ENCODE data around the gene NRXN3. TPM values are rescaled to one million over a fixed set of nuclear protein-coding genes. Genes with fewer than 3 reads are reported as not detected.

The NRXN3 gene
- total RNA-seq, 1 donor: 2.5 TPM

DNA sequence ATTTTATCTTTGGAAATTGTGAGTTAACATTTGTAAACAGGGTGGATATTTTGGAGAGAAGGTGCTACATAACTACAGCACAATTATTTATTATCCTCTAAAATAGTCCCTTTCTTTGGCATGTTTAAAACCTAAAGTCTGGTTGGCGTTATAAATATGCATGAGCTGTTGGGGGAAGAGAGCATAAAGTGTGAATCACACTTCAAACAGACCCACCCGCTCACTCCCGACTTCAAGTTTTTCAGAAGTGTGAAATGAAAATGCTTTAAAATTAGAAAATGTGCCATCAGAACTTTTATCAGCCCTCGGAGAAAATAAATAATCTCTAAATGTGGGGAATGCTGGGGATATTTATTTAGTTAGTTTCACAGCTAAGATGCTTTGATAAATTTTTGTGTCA is 1006.9 kb downstream of the NRXN3 start:
- Histone ChIP-seq H3K27me3 (ENCODE audit: insufficient read depth, low read length) (no peaks in the 10 kb centered on the region), H3K79me2 (ENCODE audit: insufficient read depth, low read length) (no peaks in the 10 kb centered on the region), H3K4me1 (ENCODE audit: insufficient read depth, low read length) (no peaks in the 10 kb centered on the region), H3K27ac (ENCODE audit: low read depth, low read length) (no peak overlapping the region), H4K20me1 (ENCODE audit: insufficient read depth, low read length) (no peaks in the 10 kb centered on the region), H3K36me3 (ENCODE audit: insufficient read depth, low read length) (no peaks in the 10 kb centered on the region), H3K9me3 (ENCODE audit: low read depth, low read length) (no peaks in the 10 kb centered on the region), H3K4me2 (ENCODE audit: insufficient read depth, low read length) (no peak overlapping the region), H2AFZ (ENCODE audit: low read length) (no peak overlapping the region), H3K4me3 (ENCODE audit: insufficient read depth, low read length) (no peak overlapping the region)
- TF ChIP-seq, protein P1, sequence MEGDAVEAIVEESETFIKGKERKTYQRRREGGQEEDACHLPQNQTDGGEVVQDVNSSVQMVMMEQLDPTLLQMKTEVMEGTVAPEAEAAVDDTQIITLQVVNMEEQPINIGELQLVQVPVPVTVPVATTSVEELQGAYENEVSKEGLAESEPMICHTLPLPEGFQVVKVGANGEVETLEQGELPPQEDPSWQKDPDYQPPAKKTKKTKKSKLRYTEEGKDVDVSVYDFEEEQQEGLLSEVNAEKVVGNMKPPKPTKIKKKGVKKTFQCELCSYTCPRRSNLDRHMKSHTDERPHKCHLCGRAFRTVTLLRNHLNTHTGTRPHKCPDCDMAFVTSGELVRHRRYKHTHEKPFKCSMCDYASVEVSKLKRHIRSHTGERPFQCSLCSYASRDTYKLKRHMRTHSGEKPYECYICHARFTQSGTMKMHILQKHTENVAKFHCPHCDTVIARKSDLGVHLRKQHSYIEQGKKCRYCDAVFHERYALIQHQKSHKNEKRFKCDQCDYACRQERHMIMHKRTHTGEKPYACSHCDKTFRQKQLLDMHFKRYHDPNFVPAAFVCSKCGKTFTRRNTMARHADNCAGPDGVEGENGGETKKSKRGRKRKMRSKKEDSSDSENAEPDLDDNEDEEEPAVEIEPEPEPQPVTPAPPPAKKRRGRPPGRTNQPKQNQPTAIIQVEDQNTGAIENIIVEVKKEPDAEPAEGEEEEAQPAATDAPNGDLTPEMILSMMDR (IDR thresholded peaks at IDR 0.05; ENCODE audit: extremely low read depth, low read depth, low read length): no peak
- no peak for DNase-seq (ENCODE audit: insufficient read length, low spot score, missing footprints)

DNA sequence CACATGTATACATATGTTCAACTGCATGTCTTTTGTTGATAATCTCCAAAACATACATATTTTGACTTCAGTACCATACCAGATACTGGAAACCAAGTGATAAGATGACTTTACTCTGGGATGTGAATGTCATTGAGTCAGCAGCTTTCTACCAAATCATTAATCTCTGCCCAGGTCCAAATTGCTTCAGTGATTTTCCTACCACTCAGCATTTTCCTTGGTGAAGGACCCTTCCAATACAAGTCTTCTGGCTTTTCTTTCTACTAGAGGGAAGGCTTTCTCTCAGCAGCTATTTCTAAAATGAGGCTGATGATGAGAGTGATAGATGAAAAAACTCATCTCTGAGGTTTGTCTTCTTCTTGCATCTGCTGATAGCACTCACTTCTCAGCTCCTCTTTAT is 1008.5 kb downstream of the NRXN3 start:
- Histone ChIP-seq H3K4me1 (ENCODE audit: insufficient read depth, low read length) (no peaks in the 10 kb centered on the region), H3K27me3 (ENCODE audit: insufficient read depth, low read length) (no peaks in the 10 kb centered on the region), H4K20me1 (ENCODE audit: insufficient read depth, low read length) (no peaks in the 10 kb centered on the region), H3K4me2 (ENCODE audit: insufficient read depth, low read length) (no peak overlapping the region), H3K4me3 (ENCODE audit: insufficient read depth, low read length) (no peak overlapping the region), H3K36me3 (ENCODE audit: insufficient read depth, low read length) (no peaks in the 10 kb centered on the region), H3K27ac (ENCODE audit: low read depth, low read length) (no peak overlapping the region), H2AFZ (ENCODE audit: low read length) (no peak overlapping the region), H3K9me3 (ENCODE audit: low read depth, low read length) (no peaks in the 10 kb centered on the region), H3K79me2 (ENCODE audit: insufficient read depth, low read length) (no peaks in the 10 kb centered on the region)
- DNase-seq (ENCODE audit: insufficient read length, low spot score, missing footprints): no peak
- TF ChIP-seq, protein P1 (IDR thresholded peaks at IDR 0.05; ENCODE audit: extremely low read depth, low read depth, low read length): no peak

DNA sequence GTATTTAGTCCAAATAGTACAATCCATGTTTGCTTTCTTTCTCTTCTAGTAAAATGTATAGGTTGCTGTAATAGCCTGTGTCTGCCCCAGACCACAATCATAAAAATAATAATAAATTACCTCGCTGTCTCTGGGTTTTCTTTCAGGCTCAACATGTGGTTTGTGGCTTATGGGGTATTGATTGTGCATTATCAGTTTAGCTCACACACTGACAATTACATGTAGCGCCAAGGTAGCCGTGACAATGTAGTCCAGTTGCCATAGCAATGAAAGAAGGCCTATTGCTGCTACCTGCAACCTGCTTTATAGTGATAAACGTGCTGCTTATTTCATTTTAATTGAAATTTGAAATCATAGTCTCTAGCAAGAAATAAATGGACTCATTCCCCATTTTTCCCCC is 1009.8 kb downstream of the NRXN3 start:
- Histone ChIP-seq H3K9me3 (ENCODE audit: low read depth, low read length) (no peaks in the 10 kb centered on the region), H3K36me3 (ENCODE audit: insufficient read depth, low read length) (no peaks in the 10 kb centered on the region), H3K79me2 (ENCODE audit: insufficient read depth, low read length) (no peaks in the 10 kb centered on the region), H3K27me3 (ENCODE audit: insufficient read depth, low read length) (no peaks in the 10 kb centered on the region), H4K20me1 (ENCODE audit: insufficient read depth, low read length) (no peaks in the 10 kb centered on the region), H3K4me3 (ENCODE audit: insufficient read depth, low read length) (no peak overlapping the region), H2AFZ (ENCODE audit: low read length) (no peak overlapping the region), H3K4me1 (ENCODE audit: insufficient read depth, low read length) (no peaks in the 10 kb centered on the region), H3K27ac (ENCODE audit: low read depth, low read length) (no peak overlapping the region), H3K4me2 (ENCODE audit: insufficient read depth, low read length) (no peak overlapping the region)
- no peak for DNase-seq (ENCODE audit: insufficient read length, low spot score, missing footprints)
- TF ChIP-seq, protein P1 (IDR thresholded peaks at IDR 0.05; ENCODE audit: extremely low read depth, low read depth, low read length): no peak

DNA sequence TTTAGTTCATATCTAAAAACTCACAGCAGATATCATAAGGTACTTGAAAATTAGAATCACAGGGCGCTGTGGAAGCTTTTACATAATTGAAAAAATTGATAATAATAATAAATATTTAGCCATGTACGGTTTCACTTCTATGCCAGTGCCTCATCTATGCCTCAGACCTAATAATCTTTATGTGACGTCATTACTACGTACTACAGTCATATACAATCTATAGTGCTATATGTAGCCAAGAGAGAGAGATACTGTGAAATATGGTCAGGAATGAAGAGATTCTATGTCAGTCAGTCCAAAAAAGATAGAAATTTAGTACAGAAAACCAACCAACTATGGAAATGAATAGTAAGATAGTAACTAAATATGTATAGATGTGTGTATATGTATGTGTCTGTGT is 1010.5 kb downstream of the NRXN3 start:
- Histone ChIP-seq H3K79me2 (ENCODE audit: insufficient read depth, low read length) (no peaks in the 10 kb centered on the region), H3K36me3 (ENCODE audit: insufficient read depth, low read length) (no peaks in the 10 kb centered on the region), H3K4me3 (ENCODE audit: insufficient read depth, low read length) (no peak overlapping the region), H3K4me1 (ENCODE audit: insufficient read depth, low read length) (no peaks in the 10 kb centered on the region), H4K20me1 (ENCODE audit: insufficient read depth, low read length) (no peaks in the 10 kb centered on the region), H3K4me2 (ENCODE audit: insufficient read depth, low read length) (no peak overlapping the region), H3K9me3 (ENCODE audit: low read depth, low read length) (no peaks in the 10 kb centered on the region), H3K27me3 (ENCODE audit: insufficient read depth, low read length) (no peaks in the 10 kb centered on the region), H2AFZ (ENCODE audit: low read length) (no peak overlapping the region), H3K27ac (ENCODE audit: low read depth, low read length) (no peak overlapping the region)
- no peak for DNase-seq (ENCODE audit: insufficient read length, low spot score, missing footprints)
- TF ChIP-seq, protein P1 (IDR thresholded peaks at IDR 0.05; ENCODE audit: extremely low read depth, low read depth, low read length): no peak

All from osteoblast (primary cell).